K562 (cell line): ENCODE measurements around the gene TUBB4B. TPM values are rescaled to one million over a fixed set of nuclear protein-coding genes. Genes with fewer than 3 reads are reported as not detected.

Experiments used
- CBX1 ChIP-seq: sonication (generic); IDR thresholded peaks from 2 replicates; pipeline ENCODE4 v1.6.1; 2016; ENCODE audit warnings: antibody characterized with exemption, low read depth, mild to moderate bottlenecking
- CBX5 ChIP-seq: IDR thresholded peaks from 2 replicates; pipeline ENCODE4 v1.6.1; 2014; ENCODE audit warnings: low read depth, borderline replicate concordance
- CCNT2 ChIP-seq: IDR thresholded peaks from 2 replicates; pipeline ENCODE4 v1.6.1; 2011; ENCODE audit warnings: borderline replicate concordance, low read depth, mild to moderate bottlenecking, moderate library complexity, mixed read lengths, low read length; ENCODE audit not compliant: insufficient read length; ENCODE audit errors: extremely low read depth
- CREB1 ChIP-seq, 2 experiments: sonication (generic) in 1 of 2; formaldehyde crosslinking in 1 of 2; IDR thresholded peaks; 2 replicates each; pipeline versions ENCODE4 v1.6.1 to v1.8.0; 2012 to 2022; ENCODE audit warnings: inconsistent platforms in 1 of 2, mild to moderate bottlenecking in 1 of 2, missing genetic modification reagents in 1 of 2, moderate library complexity in 1 of 2
- CSDE1 ChIP-seq, 2 experiments: fragments of 450-650 bp; IDR thresholded peaks; 2 replicates each; pipeline ENCODE4 v1.6.1; 2016; ENCODE audit warnings: mild to moderate bottlenecking in 1 of 2
- HNRNPUL1 ChIP-seq: fragments of 200-400 bp; formaldehyde crosslinking; IDR thresholded peaks from 2 replicates; pipeline ENCODE4 v1.6.1; 2017; ENCODE audit warnings: low read length
- LARP7 ChIP-seq: fragments of 450-650 bp; IDR thresholded peaks from 2 replicates; pipeline ENCODE4 v1.6.1; 2016
- MLLT1 ChIP-seq, 2 experiments: fragments of 450-650 bp; IDR thresholded peaks; 2 replicates each; pipeline ENCODE4 v1.6.1; 2016
- MXI1 ChIP-seq: IDR thresholded peaks from 2 replicates; pipeline ENCODE4 v1.6.1; 2011; ENCODE audit warnings: low read depth, mild to moderate bottlenecking, improper control_type of control experiment, low read length
- NFYB ChIP-seq: IDR thresholded peaks from 2 replicates; pipeline ENCODE4 v1.6.1; 2011; ENCODE audit warnings: mild to moderate bottlenecking, moderate library complexity; ENCODE audit not compliant: insufficient read length; ENCODE audit errors: extremely low read depth
- PKNOX1 ChIP-seq: fragments of 450-650 bp; IDR thresholded peaks from 2 replicates; pipeline ENCODE4 v1.6.1; 2016
- POLR2G ChIP-seq: fragments of 200-400 bp; formaldehyde crosslinking; IDR thresholded peaks from 2 replicates; pipeline ENCODE4 v1.6.1; 2017; ENCODE audit warnings: low read depth, mild to moderate bottlenecking, antibody characterized with exemption, low read length, moderate library complexity
- SIRT6 ChIP-seq: IDR thresholded peaks from one replicate; pipeline ENCODE4 v1.6.1; 2012; ENCODE audit warnings: low read depth, mild to moderate bottlenecking, control low read depth, inconsistent platforms, low read length, moderate library complexity
- polyA plus RNA-seq, 8 experiments: library from polyadenylated mRNA; depleted of rRNA in 4 of 8; stranded (reverse) in 5 of 8; unstranded in 3 of 8; fragments of >200 nt; fragmentation: Nextera tagmentation in 2 of 8; fragmentation: Illumina TruSeq in 1 of 8; extraction: Ambion mirVana in 2 of 8; extraction: Trizol in 1 of 8; gene quantifications; 2 replicates each; pipeline versions ENCODE4 v1.2.1 to v1.2.3, GENCODE V29; 2011 to 2014; ENCODE audit warnings: inconsistent platforms in 1 of 8, missing spikeins in 1 of 8
- total RNA-seq, 7 experiments: library from RNA; depleted of rRNA in 6 of 7; stranded (reverse); fragments of >200 nt in 6 of 7; fragmentation: Illumina TruSeq in 2 of 7; extraction: Trizol in 2 of 7; gene quantifications; 2 replicates each; pipeline versions ENCODE4 v1.2.1 to v1.2.3, GENCODE V29; 2011 to 2021; ENCODE audit warnings: low replicate concordance in 1 of 7
- TF ChIP-seq, protein P1 (sequence below): sonication (generic); formaldehyde crosslinking; IDR thresholded peaks from 2 replicates; pipeline ENCODE4 v1.8.0; 2022; ENCODE audit warnings: mild to moderate bottlenecking, low read depth, missing genetic modification reagents

The TUBB4B gene
- total and polyA plus RNA-seq, 9 of the 15 experiments (the other 6 are each of a cell fraction or from before 2014, with no cell fraction given), result 24.1 to 443 (median 268) TPM

DNA sequence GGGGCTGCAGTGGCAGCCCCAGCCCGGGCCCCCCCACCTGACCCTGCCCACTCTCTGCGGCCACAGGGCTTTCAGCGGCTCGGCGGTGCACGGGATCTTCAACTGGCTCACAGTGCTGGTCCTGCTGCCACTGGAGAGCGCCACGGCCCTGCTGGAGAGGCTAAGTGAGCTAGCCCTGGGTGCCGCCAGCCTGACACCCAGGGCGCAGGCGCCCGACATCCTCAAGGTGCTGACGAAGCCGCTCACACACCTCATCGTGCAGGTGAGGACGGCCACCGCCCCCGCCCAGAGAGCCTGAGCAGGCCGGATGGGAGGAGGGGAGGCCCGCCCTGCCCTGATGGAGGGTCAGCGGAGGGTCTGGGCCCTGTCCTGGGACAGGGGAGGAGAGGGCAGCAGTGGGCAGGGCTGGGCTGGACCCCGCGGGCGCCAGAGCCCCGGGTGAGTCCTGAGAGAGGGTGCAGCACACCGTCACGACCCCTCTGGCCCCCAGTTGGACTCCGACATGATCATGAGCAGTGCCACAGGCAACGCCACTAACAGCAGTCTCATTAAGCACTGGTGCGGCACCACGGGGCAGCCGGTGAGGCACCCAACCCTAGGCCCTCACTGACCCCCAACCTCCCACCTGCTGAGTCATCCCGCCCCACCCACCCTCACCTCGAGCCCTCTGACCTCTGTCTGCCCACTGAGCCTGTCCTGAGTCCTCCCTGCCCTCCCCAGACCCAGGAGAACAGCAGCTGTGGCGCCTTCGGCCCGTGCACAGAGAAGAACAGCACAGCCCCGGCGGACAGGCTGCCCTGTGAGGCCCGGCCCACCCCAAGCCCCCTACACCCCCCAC, 7.7 kb upstream of the TUBB4B start (continued):
- TF ChIP-seq POLR2G, result peak; percentile 49; the same call in 1 of the 2 replicates
- no peak for TF ChIP-seq HNRNPUL1
- TF ChIP-seq CBX5, result no peak
- no peak for TF ChIP-seq CSDE1 (IDR thresholded peaks at IDR 0.05)
- TF ChIP-seq MXI1, result no peak
- no peak for TF ChIP-seq LARP7
- no peak for TF ChIP-seq NFYB
- TF ChIP-seq, protein P1, sequence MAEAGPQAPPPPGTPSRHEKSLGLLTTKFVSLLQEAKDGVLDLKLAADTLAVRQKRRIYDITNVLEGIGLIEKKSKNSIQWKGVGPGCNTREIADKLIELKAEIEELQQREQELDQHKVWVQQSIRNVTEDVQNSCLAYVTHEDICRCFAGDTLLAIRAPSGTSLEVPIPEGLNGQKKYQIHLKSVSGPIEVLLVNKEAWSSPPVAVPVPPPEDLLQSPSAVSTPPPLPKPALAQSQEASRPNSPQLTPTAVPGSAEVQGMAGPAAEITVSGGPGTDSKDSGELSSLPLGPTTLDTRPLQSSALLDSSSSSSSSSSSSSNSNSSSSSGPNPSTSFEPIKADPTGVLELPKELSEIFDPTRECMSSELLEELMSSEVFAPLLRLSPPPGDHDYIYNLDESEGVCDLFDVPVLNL (CRISPR knock-in tag), result no peak
- TF ChIP-seq MLLT1 (IDR thresholded peaks at IDR 0.05), result no peak
- no peak for TF ChIP-seq PKNOX1
- TF ChIP-seq CREB1 (IDR thresholded peaks at IDR 0.05), result no peak
- no peak for TF ChIP-seq CREB1 (CRISPR knock-in tag; IDR thresholded peaks at IDR 0.05)
- TF ChIP-seq CCNT2, result no peak
- no peak for TF ChIP-seq CBX1
- no peak for TF ChIP-seq SIRT6
